Peyer's patch (tissue), 4 donors: Measurements from ENCODE around the gene COMMD1.

Experiments
- CTCF ChIP-seq, 6 experiments: fragments of 450-650 bp in 4 of 6; fragments of 200-600 bp in 2 of 6; sonication (generic) in 1 of 6; IDR thresholded peaks; one replicate each; pipeline ENCODE4 v1.5.1; 2017 to 2019; ENCODE audit warnings: antibody characterized with exemption in 6 of 6, mild to moderate bottlenecking in 3 of 6, moderate library complexity in 1 of 6
- POLR2A ChIP-seq, 2 donors: fragments of 450-650 bp; IDR thresholded peaks; one replicate each; pipeline ENCODE4 v1.5.1; 2017; ENCODE audit warnings: antibody characterized with exemption in 2 of 2, mild to moderate bottlenecking in 2 of 2, moderate library complexity in 2 of 2

GRCh38 chr2:62133320-62133823 is 227.9 kb downstream of the COMMD1 start:
- TF ChIP-seq CTCF (IDR thresholded peaks at IDR 0.05) (no peak), POLR2A (IDR thresholded peaks at IDR 0.05) (no peak)
